Neural cell (in vitro differentiated cells): ENCODE measurements around the gene APBA2.

Experiments used
- EP300 ChIP-seq: fragments of 450-650 bp; conservative IDR thresholded peaks from 2 replicates; pipeline ENCODE4 v1.6.1; 2014; ENCODE audit warnings: antibody characterized with exemption, mild to moderate bottlenecking, moderate library complexity; ENCODE audit not compliant: poor library complexity, severe bottlenecking
- EZH2 ChIP-seq: fragments of 200-600, 300-800 bp; shearing (Covaris generic), sonication (generic); IDR thresholded peaks from 2 replicates; pipeline ENCODE4 v1.6.1; 2014; ENCODE audit warnings: antibody characterized with exemption, low read length, borderline replicate concordance, mild to moderate bottlenecking; ENCODE audit not compliant: insufficient read depth, poor library complexity, severe bottlenecking
- POLR2AphosphoS5 ChIP-seq: IDR thresholded peaks from 2 replicates; pipeline ENCODE4 v1.6.1; 2012
- RAD21 ChIP-seq: fragments of 450-650 bp; conservative IDR thresholded peaks from 2 replicates; pipeline ENCODE4 v1.6.1; 2014; ENCODE audit warnings: antibody characterized with exemption, mild to moderate bottlenecking, moderate library complexity
- TF ChIP-seq, protein P1 (sequence below): fragments of 450-650 bp; IDR thresholded peaks from 2 replicates; pipeline ENCODE4 v1.5.1; 2014; ENCODE audit warnings: antibody characterized with exemption, mild to moderate bottlenecking, moderate library complexity; ENCODE audit not compliant: poor library complexity, severe bottlenecking

- TF ChIP-seq EZH2 (no peak), EP300 (no peak), POLR2AphosphoS5 (no peak), RAD21 (no peak)
- TF ChIP-seq, protein P1, sequence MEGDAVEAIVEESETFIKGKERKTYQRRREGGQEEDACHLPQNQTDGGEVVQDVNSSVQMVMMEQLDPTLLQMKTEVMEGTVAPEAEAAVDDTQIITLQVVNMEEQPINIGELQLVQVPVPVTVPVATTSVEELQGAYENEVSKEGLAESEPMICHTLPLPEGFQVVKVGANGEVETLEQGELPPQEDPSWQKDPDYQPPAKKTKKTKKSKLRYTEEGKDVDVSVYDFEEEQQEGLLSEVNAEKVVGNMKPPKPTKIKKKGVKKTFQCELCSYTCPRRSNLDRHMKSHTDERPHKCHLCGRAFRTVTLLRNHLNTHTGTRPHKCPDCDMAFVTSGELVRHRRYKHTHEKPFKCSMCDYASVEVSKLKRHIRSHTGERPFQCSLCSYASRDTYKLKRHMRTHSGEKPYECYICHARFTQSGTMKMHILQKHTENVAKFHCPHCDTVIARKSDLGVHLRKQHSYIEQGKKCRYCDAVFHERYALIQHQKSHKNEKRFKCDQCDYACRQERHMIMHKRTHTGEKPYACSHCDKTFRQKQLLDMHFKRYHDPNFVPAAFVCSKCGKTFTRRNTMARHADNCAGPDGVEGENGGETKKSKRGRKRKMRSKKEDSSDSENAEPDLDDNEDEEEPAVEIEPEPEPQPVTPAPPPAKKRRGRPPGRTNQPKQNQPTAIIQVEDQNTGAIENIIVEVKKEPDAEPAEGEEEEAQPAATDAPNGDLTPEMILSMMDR, result no peak
Observed at GRCh38 chr15:29046977-29047376, 161.2 kb downstream of the APBA2 start.
